Left cardiac atrium (tissue), 4 donors: ENCODE data around the gene PHF12. TPM values are rescaled to one million over a fixed set of nuclear protein-coding genes. Genes with fewer than 3 reads are reported as not detected.
"Not testable (repeated sequence)": the region's sequence is repeated elsewhere in the genome, so short reads cannot be mapped to it uniquely, and the experiment has no call there.

Experiments used
- ATAC-seq, 2 donors: fragments of 200-7000 bp; cut with Tn5 transposase; one replicate each; pipeline ENCODE4 v1.9.1; 2020; ENCODE audit warnings: mild to moderate bottlenecking in 2 of 2, moderate library complexity in 2 of 2
- DNase-seq: peaks from one replicate; pipeline ENCODE4 v3.0.0-alpha.2; 2020
- intact Hi-C, 2 donors: fragments of 100-400 bp; cut with DNase I; formaldehyde crosslinking; loops; one replicate each; pipeline versions ENCODE4 v1.14.1 to v1.15.1; 2022 to 2023
- total RNA-seq, 2 donors: library from RNA; stranded (reverse); fragmentation: NEBNext Ultra II Directional; extraction: Animal tissue kit (Norgen Biotek cat#: 25700); gene quantifications; one replicate each; pipeline ENCODE4 v1.2.1, GENCODE V29; 2021
- donor health status: DM: no; HTN: yes; CAD: no.
- donor health status: DM: no; HTN: yes; CAD: no; lungs with severe emphysema.
- donor health status: DM: yes; HTN: yes; CAD: no.
- donor health status: Dilated cardiomyopathy.

PHF12 gene
- total RNA-seq, 2 donors from 2014 or later = 18.8 to 23.4 TPM

GRCh38 chr17:28879886-28880571, 71.3 kb downstream of the PHF12 start:
- no peak for ATAC-seq
- DNase-seq = no peak
- intact Hi-C loops = no loop called here

GRCh38 chr17:28878981-28879380, 72.3 kb downstream of the PHF12 start:
- DNase-seq (no peak), ATAC-seq (no peak)
- intact Hi-C loops = no loop called here

GRCh38 chr17:28878158-28878910, 73.0 kb downstream of the PHF12 start:
- DNase-seq (no peak), ATAC-seq (no peak)
- intact Hi-C loops = no loop called here

- DNase-seq, ATAC-seq, intact Hi-C loops: not testable (repeated sequence)
Observed at GRCh38 chr17:28877150-28877711, 74.1 kb downstream of the PHF12 start.

GRCh38 chr17:28875848-28876550, 75.3 kb downstream of the PHF12 start:
- ATAC-seq = no peak
- intact Hi-C loops = no loop called here
- no peak for DNase-seq

GRCh38 chr17:28874750-28875149, 76.6 kb downstream of the PHF12 start:
- no peak for ATAC-seq
- no peak for DNase-seq
- intact Hi-C loops = no loop called here

- intact Hi-C loops = no loop called here
- ATAC-seq (no peak), DNase-seq (no peak)
Observed at GRCh38 chr17:28873839-28874238, 77.5 kb downstream of the PHF12 start.

- ATAC-seq (no peak), DNase-seq (no peak)
Observed at GRCh38 chr17:28871056-28871579, 80.2 kb downstream of the PHF12 start.

GRCh38 chr17:28867276-28867675, 84.0 kb downstream of the PHF12 start:
- DNase-seq (no peak), ATAC-seq (no peak)
- intact Hi-C loops = no loop called here

More at GRCh38 chr17:28871056-28871579, 80.2 kb downstream of the PHF12 start:
- intact Hi-C loops = no loop called here

GRCh38 chr17:28865946-28866752, 85.2 kb downstream of the PHF12 start:
- intact Hi-C loops = no loop called here
- DNase-seq = no peak
- no peak for ATAC-seq

GRCh38 chr17:28864991-28865849, 86.1 kb downstream of the PHF12 start:
- ATAC-seq (peak in 1 of 2 donors; percentile 82), DNase-seq (peak; percentile 71)
- intact Hi-C loops = no loop called here

- DNase-seq = no peak
- ATAC-seq = no peak
- intact Hi-C loops = no loop called here
Observed at GRCh38 chr17:28863953-28864352, 87.4 kb downstream of the PHF12 start.

- ATAC-seq (no peak), DNase-seq (no peak)
- intact Hi-C loops = no loop called here
Observed at GRCh38 chr17:28862561-28862960, 88.8 kb downstream of the PHF12 start.

- ATAC-seq = no peak
- intact Hi-C loops = no loop called here
Observed at GRCh38 chr17:28861393-28862203, 89.7 kb downstream of the PHF12 start.

GRCh38 chr17:28860363-28860808, 90.9 kb downstream of the PHF12 start:
- ATAC-seq (no peak), DNase-seq (no peak)
- intact Hi-C loops = no loop called here

More at GRCh38 chr17:28861393-28862203, 89.7 kb downstream of the PHF12 start:
- no peak for DNase-seq

GRCh38 chr17:28858801-28859355, 92.4 kb downstream of the PHF12 start:
- intact Hi-C loops = no loop called here
- no peak for DNase-seq
- no peak for ATAC-seq
